Psoas muscle (tissue), 8 donors: ENCODE data around the gene VMP1. TPM values are rescaled to one million over a fixed set of nuclear protein-coding genes. Genes with fewer than 3 reads are reported as not detected.

Experiments used
- ATAC-seq, 4 donors: fragments of 200-7000 bp; cut with Tn5 transposase; one replicate each; pipeline ENCODE4 v1.9.1; 2020; ENCODE audit warnings: moderate library complexity in 3 of 4, mild to moderate bottlenecking in 2 of 4
- DNase-seq, 2 donors: peaks; one replicate each; pipeline ENCODE4 v3.0.0-alpha.2; 2020
- H3K27ac ChIP-seq: fragments of 200-600 bp; one replicate; pipeline ENCODE4 v1.8.0; 2022
- H3K27me3 ChIP-seq, 3 donors: fragments of 200-600 bp in 1 of 3; one replicate each; pipeline versions ENCODE4 v1.6.1 to v1.8.0; 2013 to 2022; ENCODE audit warnings: low read length in 2 of 3, mild to moderate bottlenecking in 2 of 3, moderate library complexity in 1 of 3; ENCODE audit not compliant: insufficient read depth in 3 of 3
- H3K36me3 ChIP-seq, 2 donors: fragments of 200-600 bp in 1 of 2; one replicate each; pipeline versions ENCODE4 v1.6.1 to v1.8.0; 2013 to 2022; ENCODE audit warnings: low read depth in 1 of 2, mild to moderate bottlenecking in 1 of 2, moderate library complexity in 1 of 2; ENCODE audit not compliant: insufficient read depth in 1 of 2
- H3K4me1 ChIP-seq: fragments of 200-600 bp; one replicate; pipeline ENCODE4 v1.8.0; 2022
- H3K4me3 ChIP-seq: fragments of 200-600 bp; one replicate; pipeline ENCODE4 v1.8.0; 2022; ENCODE audit warnings: mild to moderate bottlenecking
- H3K9me3 ChIP-seq: fragments of 200-600 bp; one replicate; pipeline ENCODE4 v1.8.0; 2022
- whole genome bisulfite sequencing, 3 donors: extraction: QIAGEN DNeasy Blood & Tissue Kit; methylation state at CpG; one replicate each; pipeline versions ENCODE4 v1.1.6 to v1.1.7; 2013; 5-methylcytosine and 5-hydroxymethylcytosine counted together
- intact Hi-C, 2 donors: fragments of 100-400 bp; cut with DNase I; formaldehyde crosslinking; loops; one replicate each; pipeline versions ENCODE4 v1.11.0 to v1.14.2; 2022
- polyA plus RNA-seq, 3 donors: library from polyadenylated mRNA; stranded (reverse); fragments of 200-250 nt; gene quantifications; one replicate each; pipeline ENCODE4 v1.2.3, GENCODE V29; 2013
- total RNA-seq, 4 donors: library from RNA; stranded (reverse); fragmentation: NEBNext Ultra II Directional in 2 of 4; extraction: Animal tissue kit (Norgen Biotek cat#: 25700) in 2 of 4; gene quantifications; one replicate each; pipeline versions ENCODE4 v1.2.1 to v1.2.4, GENCODE V29; 2021 to 2023
- TF ChIP-seq, protein P1 (sequence below): fragments of 200-600 bp; IDR thresholded peaks from one replicate; pipeline ENCODE4 v1.8.0; 2022; ENCODE audit warnings: antibody characterized with exemption
- donor health status: healthy with polysubstance abuse.
- donor health status: DM: no; HTN: no; CAD: no; lungs with moderate emphysema.
- donor health status: Bipolar disorder and iron deficiency.
- donor health status: healthy.
- donor health status: DM: yes; HTN: yes; CAD: no.
- donor health status: DM: no; HTN: no; CAD: no.
- donor health status: DM: no; HTN: no; CAD: no.
- donor health status: DM: yes; HTN: yes; CAD: no.

The VMP1 gene
- total and polyA plus RNA-seq, 7 donors: 31.3 to 115 (median 60.5) TPM

DNA sequence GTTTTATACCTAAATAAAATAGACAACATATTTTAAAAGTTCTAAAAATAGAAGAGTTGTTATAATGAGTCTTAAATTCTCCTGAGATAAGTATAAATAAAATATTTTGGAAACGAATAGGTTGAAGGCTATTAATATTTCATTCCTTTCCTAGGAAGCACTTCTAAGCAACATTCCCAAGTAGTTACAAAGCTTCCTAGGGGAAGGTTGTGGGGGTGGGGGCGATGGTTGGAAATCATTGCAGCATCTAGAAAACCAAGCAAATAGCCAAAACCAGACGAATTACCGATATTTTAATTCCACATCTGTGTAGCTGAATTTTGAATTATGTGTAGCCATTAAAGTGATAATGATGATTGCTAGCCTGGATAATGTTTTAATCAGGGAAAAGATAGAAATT lies 27.1 kb upstream of the VMP1 start:
- Histone ChIP-seq H3K27me3 (no peaks in the 10 kb centered on the region), H3K4me3 (no peak overlapping the region), H3K36me3 (peaks cover 19 to 100% of the 10 kb centered on the region in 2 donors), H3K9me3 (no peaks in the 10 kb centered on the region), H3K27ac (no peak overlapping the region), H3K4me1 (no peaks in the 10 kb centered on the region)
- WGBS, 3 donors: 69 to 83% (median 72%) methylated on average over 4 of the region's 4 CpGs
- no peak for ATAC-seq
- intact Hi-C loops: loop anchor here (5.0 to 10.0 kb wide), 2 partner anchors 244 to 372 kb away; no protein-coding TSS in a partner anchor
- TF ChIP-seq, protein P1, sequence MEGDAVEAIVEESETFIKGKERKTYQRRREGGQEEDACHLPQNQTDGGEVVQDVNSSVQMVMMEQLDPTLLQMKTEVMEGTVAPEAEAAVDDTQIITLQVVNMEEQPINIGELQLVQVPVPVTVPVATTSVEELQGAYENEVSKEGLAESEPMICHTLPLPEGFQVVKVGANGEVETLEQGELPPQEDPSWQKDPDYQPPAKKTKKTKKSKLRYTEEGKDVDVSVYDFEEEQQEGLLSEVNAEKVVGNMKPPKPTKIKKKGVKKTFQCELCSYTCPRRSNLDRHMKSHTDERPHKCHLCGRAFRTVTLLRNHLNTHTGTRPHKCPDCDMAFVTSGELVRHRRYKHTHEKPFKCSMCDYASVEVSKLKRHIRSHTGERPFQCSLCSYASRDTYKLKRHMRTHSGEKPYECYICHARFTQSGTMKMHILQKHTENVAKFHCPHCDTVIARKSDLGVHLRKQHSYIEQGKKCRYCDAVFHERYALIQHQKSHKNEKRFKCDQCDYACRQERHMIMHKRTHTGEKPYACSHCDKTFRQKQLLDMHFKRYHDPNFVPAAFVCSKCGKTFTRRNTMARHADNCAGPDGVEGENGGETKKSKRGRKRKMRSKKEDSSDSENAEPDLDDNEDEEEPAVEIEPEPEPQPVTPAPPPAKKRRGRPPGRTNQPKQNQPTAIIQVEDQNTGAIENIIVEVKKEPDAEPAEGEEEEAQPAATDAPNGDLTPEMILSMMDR: no peak
- DNase-seq: no peak

- H3K9me3 ChIP-seq: no peaks in the 10 kb centered on the region
- no peak overlapping the region for H3K4me3 ChIP-seq
- H3K4me1 ChIP-seq: no peaks in the 10 kb centered on the region
- ATAC-seq: no peak
- intact Hi-C loops: loop anchor here (5.0 to 10.0 kb wide), 2 partner anchors 242 to 369 kb away; no protein-coding TSS in a partner anchor
- no peaks in the 10 kb centered on the region for H3K27me3 ChIP-seq
- TF ChIP-seq, protein P1: no peak
- peaks cover 23 to 100% of the 10 kb centered on the region in 2 donors for H3K36me3 ChIP-seq
- no peak overlapping the region for H3K27ac ChIP-seq
- DNase-seq: no peak
These were observed 24.2 kb upstream of the VMP1 start for GRCh38 chr17:59683283-59683682.

DNA sequence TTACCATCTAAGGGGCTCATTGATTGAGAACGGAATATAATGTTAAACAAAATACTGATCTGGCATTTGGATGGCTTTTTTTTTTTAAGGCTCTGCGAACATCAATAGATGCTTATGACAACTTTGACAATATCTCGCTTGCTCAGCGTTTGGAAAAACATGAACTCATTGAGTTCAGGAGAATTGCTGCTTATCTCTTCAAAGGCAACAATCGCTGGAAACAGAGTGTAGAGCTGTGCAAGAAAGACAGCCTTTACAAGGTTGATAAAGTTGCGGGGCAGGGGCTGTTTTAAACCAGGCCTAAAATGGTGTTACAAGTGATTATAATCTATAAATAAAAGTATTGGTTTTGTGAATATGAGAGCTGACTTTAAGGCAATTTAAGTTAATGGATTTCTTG lies 22.5 kb upstream of the VMP1 start:
- DNase-seq (no peak), ATAC-seq (no peak)
- H3K36me3 ChIP-seq: peaks cover 23 to 100% of the 10 kb centered on the region in 2 donors
- H3K27ac ChIP-seq: no peak overlapping the region
- H3K27me3 ChIP-seq: no peaks in the 10 kb centered on the region
- H3K9me3 ChIP-seq: no peaks in the 10 kb centered on the region
- H3K4me1 ChIP-seq: no peaks in the 10 kb centered on the region
- no peak overlapping the region for H3K4me3 ChIP-seq
- intact Hi-C loops: loop anchor here (5.0 to 10.0 kb wide), 2 partner anchors 240 to 367 kb away; no protein-coding TSS in a partner anchor
- WGBS, 3 donors: 91 to 95% (median 93%) methylated on average over 6 of the region's 6 CpGs
- TF ChIP-seq, protein P1: no peak

- 79 to 96% (median 85%) methylated on average over 1 of the region's 1 CpG for WGBS, 3 donors
- Histone ChIP-seq H3K27me3 (no peaks in the 10 kb centered on the region), H3K9me3 (no peaks in the 10 kb centered on the region), H3K36me3 (peaks cover 14 to 100% of the 10 kb centered on the region in 2 donors), H3K4me1 (no peaks in the 10 kb centered on the region), H3K4me3 (no peak overlapping the region), H3K27ac (no peak overlapping the region)
- intact Hi-C loops: loop anchor here in 1 of 2 donors (10.0 kb wide), 1 partner anchor 237 kb away; no protein-coding TSS in a partner anchor
- ATAC-seq: no peak
- TF ChIP-seq, protein P1: no peak
- DNase-seq: no peak
These were observed 19.4 kb upstream of the VMP1 start for GRCh38 chr17:59688008-59688407.

DNA sequence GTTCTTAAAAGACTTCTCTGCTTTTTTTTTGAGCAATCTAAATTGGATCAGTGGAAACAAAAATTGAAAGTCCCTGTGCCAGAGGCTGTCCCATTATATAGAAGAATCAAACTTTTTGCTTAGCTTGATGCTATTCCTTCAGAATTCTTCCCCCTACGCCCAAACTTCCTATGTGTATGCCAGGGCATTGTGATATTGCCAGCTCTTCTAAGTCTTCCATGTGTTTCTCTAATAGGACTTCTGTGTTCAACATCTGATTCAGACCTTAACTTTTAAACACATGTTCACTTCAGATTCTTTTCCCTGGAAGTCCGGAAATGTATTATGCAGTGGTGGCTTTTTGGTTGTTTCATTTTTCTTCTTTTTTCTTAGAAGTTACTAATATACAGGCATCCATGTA lies 19.0 kb upstream of the VMP1 start:
- intact Hi-C loops: loop anchor here in 1 of 2 donors (10.0 kb wide), 1 partner anchor 236 kb away; no protein-coding TSS in a partner anchor
- Histone ChIP-seq H3K9me3 (no peaks in the 10 kb centered on the region), H3K27ac (no peak overlapping the region), H3K27me3 (no peaks in the 10 kb centered on the region), H3K36me3 (peaks cover 10 to 100% of the 10 kb centered on the region in 2 donors), H3K4me3 (no peak overlapping the region), H3K4me1 (no peaks in the 10 kb centered on the region)
- 68 to 75% (median 68%) methylated on average over 2 of the region's 2 CpGs for WGBS, 3 donors
- no peak for ATAC-seq
- no peak for DNase-seq
- TF ChIP-seq, protein P1: no peak
